GM19468 (cell line): Measurements from ENCODE around the gene UBE2G2.

Source experiments
- ATAC-seq: cut with Tn5 transposase; IDR thresholded peaks from one replicate; pipeline ENCODE4 v1.9.1; 2021; ENCODE audit warnings: mild to moderate bottlenecking, moderate library complexity, moderate number of reproducible peaks; ENCODE audit not compliant: unreplicated experiment; ENCODE audit errors: extremely low read depth

Gene UBE2G2

GRCh38 chr21:44801468-44802395 lies at the start of gene UBE2G2:
Gene UBE2G2, minus strand, starts transcription at chr21:44801820. Its CDS starts 72 bp downstream, at chr21:44801748.
- peak; percentile 68 for ATAC-seq

GRCh38 chr21:44850905-44851657 lies 49.5 kb upstream of the UBE2G2 start:
- no peak for ATAC-seq

- ATAC-seq: no peak
These were observed 48.7 kb upstream of the UBE2G2 start for GRCh38 chr21:44850208-44850800.

- ATAC-seq: no peak
These were observed 48.1 kb upstream of the UBE2G2 start for GRCh38 chr21:44849616-44850130.

GRCh38 chr21:44848821-44849521 lies 47.4 kb upstream of the UBE2G2 start:
- no peak for ATAC-seq

GRCh38 chr21:44847261-44848056 lies 45.8 kb upstream of the UBE2G2 start:
- ATAC-seq: no peak

GRCh38 chr21:44846485-44847260 lies 45.1 kb upstream of the UBE2G2 start:
- no peak for ATAC-seq

- no peak for ATAC-seq
These were observed 44.5 kb upstream of the UBE2G2 start for GRCh38 chr21:44846224-44846484.

GRCh38 chr21:44845418-44846223 lies 44.0 kb upstream of the UBE2G2 start:
- ATAC-seq: peak; percentile 28

GRCh38 chr21:44844256-44844655 lies 42.6 kb upstream of the UBE2G2 start:
- no peak for ATAC-seq

- no peak for ATAC-seq
These were observed 41.3 kb upstream of the UBE2G2 start for GRCh38 chr21:44842721-44843445.

- no peak for ATAC-seq
These were observed 40.5 kb upstream of the UBE2G2 start for GRCh38 chr21:44842087-44842486.

GRCh38 chr21:44840771-44841170 lies 39.2 kb upstream of the UBE2G2 start:
- ATAC-seq: no peak

GRCh38 chr21:44838951-44839350 lies 37.3 kb upstream of the UBE2G2 start:
- no peak for ATAC-seq

- no peak for ATAC-seq
These were observed 36.6 kb upstream of the UBE2G2 start for GRCh38 chr21:44838039-44838895.

GRCh38 chr21:44837537-44837936 lies 35.9 kb upstream of the UBE2G2 start:
- no peak for ATAC-seq
